ENCODE measurements around the gene CDS1. TPM values are rescaled to one million over a fixed set of nuclear protein-coding genes. Genes with fewer than 3 reads are reported as not detected.

CDS1 gene
- total RNA-seq, 6 experiments from 2014 or later: 0.06 to 0.23 (median 0.08) TPM

- DNase-seq: no peak
- H3K36me3 Mint-ChIP-seq (ENCODE audit: low read depth): peaks cover 65% of the 10 kb centered on the region
- TF ChIP-seq CTCF (IDR thresholded peaks at IDR 0.05): no peak
- H3K27me3 Mint-ChIP-seq (ENCODE audit: insufficient read depth): peaks cover 5% of the 10 kb centered on the region; the same call in 1 of the 2 replicates
- no peak overlapping the region for H3K4me3 Mint-ChIP-seq
- no peak overlapping the region; the same call in 1 of the 2 replicates for H3K27ac Mint-ChIP-seq
- peaks cover 61% of the 10 kb centered on the region for H3K4me1 Mint-ChIP-seq (ENCODE audit: low read depth)
- no peaks in the 10 kb centered on the region for H3K9me3 Mint-ChIP-seq
Measured at GRCh38 chr4:84688605-84689004, 105.7 kb downstream of the CDS1 start.

- no peak for DNase-seq
- Mint-ChIP-seq H3K27ac (no peak overlapping the region), H3K36me3 (ENCODE audit: low read depth) (peaks cover 60% of the 10 kb centered on the region), H3K4me1 (ENCODE audit: low read depth) (peaks cover 59% of the 10 kb centered on the region), H3K9me3 (no peaks in the 10 kb centered on the region), H3K4me3 (no peak overlapping the region), H3K27me3 (ENCODE audit: insufficient read depth) (peaks cover 5% of the 10 kb centered on the region; the same call in 1 of the 2 replicates)
- no peak for TF ChIP-seq CTCF (IDR thresholded peaks at IDR 0.05)
Measured at GRCh38 chr4:84689197-84689596, 106.3 kb downstream of the CDS1 start.

- Mint-ChIP-seq H3K4me1 (ENCODE audit: low read depth) (peaks cover 59% of the 10 kb centered on the region), H3K9me3 (no peaks in the 10 kb centered on the region), H3K27me3 (ENCODE audit: insufficient read depth) (peaks cover 5% of the 10 kb centered on the region; the same call in 1 of the 2 replicates), H3K27ac (peak overlapping the region; percentile 89), H3K36me3 (ENCODE audit: low read depth) (peaks cover 64% of the 10 kb centered on the region), H3K4me3 (peak overlapping the region; percentile 84)
- TF ChIP-seq CTCF (IDR thresholded peaks at IDR 0.05): no peak
- no peak for DNase-seq
Measured at GRCh38 chr4:84690481-84690880, 107.6 kb downstream of the CDS1 start.

- TF ChIP-seq CTCF (IDR thresholded peaks at IDR 0.05): no peak
- DNase-seq: peak; percentile 94
- H3K36me3 Mint-ChIP-seq (ENCODE audit: low read depth): peaks cover 69% of the 10 kb centered on the region
- H3K27me3 Mint-ChIP-seq (ENCODE audit: insufficient read depth): peaks cover 5% of the 10 kb centered on the region; the same call in 1 of the 2 replicates
- H3K4me3 Mint-ChIP-seq: peak overlapping the region; percentile 84
- H3K27ac Mint-ChIP-seq: peak overlapping the region; percentile 89
- no peaks in the 10 kb centered on the region for H3K9me3 Mint-ChIP-seq
- H3K4me1 Mint-ChIP-seq (ENCODE audit: low read depth): peaks cover 59% of the 10 kb centered on the region
Measured at GRCh38 chr4:84691170-84691691, 108.3 kb downstream of the CDS1 start.

GRCh38 chr4:84691800-84692199 lies 108.9 kb downstream of the CDS1 start:
- H3K4me3 Mint-ChIP-seq: no peak overlapping the region; the same call in 1 of the 2 replicates
- no peak for TF ChIP-seq CTCF (IDR thresholded peaks at IDR 0.05)
- H3K9me3 Mint-ChIP-seq: no peaks in the 10 kb centered on the region
- no peak for DNase-seq
- H3K36me3 Mint-ChIP-seq (ENCODE audit: low read depth): peaks cover 63% of the 10 kb centered on the region
- peaks cover 5% of the 10 kb centered on the region; the same call in 1 of the 2 replicates for H3K27me3 Mint-ChIP-seq (ENCODE audit: insufficient read depth)
- H3K27ac Mint-ChIP-seq: peak overlapping the region; percentile 89
- H3K4me1 Mint-ChIP-seq (ENCODE audit: low read depth): peaks cover 61% of the 10 kb centered on the region

Data from HFFc6 (cell line).